SK-N-SH (cell line): ENCODE measurements around the gene SERPINI1. TPM values are rescaled to one million over a fixed set of nuclear protein-coding genes. Genes with fewer than 3 reads are reported as not detected.

Experiments used
- CTCF ChIA-PET: fragments of 300-600, 350-600 bp; formaldehyde crosslinking; extraction: SDS; loops from one replicate; lab custom pipeline; 2021; lab: Yijun Ruan, JAX
- POLR2A ChIA-PET: fragments of 350-600 bp; sonication (Branson Sonifier 250); formaldehyde crosslinking; extraction: SDS; loops from one replicate; lab custom pipeline; 2020; ENCODE audit warnings: antibody characterized with exemption, inconsistent platforms; lab: Yijun Ruan, JAX
- DNase-seq: peaks from one replicate; pipeline ENCODE4 v3.0.0; 2012
- H2AFZ ChIP-seq: fragments of 200-600 bp; sonication (generic); 2 replicates; pipeline ENCODE4 v1.8.1; 2016; ENCODE audit warnings: antibody characterized with exemption, mild to moderate bottlenecking, low read depth
- H3F3A ChIP-seq: fragments of 200-600 bp; sonication (generic); replicated peaks from 2 replicates; pipeline ENCODE3; 2016; ENCODE audit warnings: antibody characterized with exemption, mild to moderate bottlenecking; ENCODE audit not compliant: insufficient read depth
- H3K27ac ChIP-seq, 2 experiments: fragments of 200-500 bp in 1 of 2; fragments of 200-600 bp in 1 of 2; sonication (Bioruptor generic) in 1 of 2; sonication (generic), shearing (Covaris generic) in 1 of 2; 2 replicates each; pipeline versions ENCODE4 v1.5.1 to v1.6.1; 2014 to 2016; ENCODE audit warnings: low read depth in 2 of 2, inconsistent platforms in 1 of 2, low read length in 1 of 2, mild to moderate bottlenecking in 1 of 2, mixed read lengths in 1 of 2
- H3K27me3 ChIP-seq: fragments of 200-600 bp; sonication (generic), shearing (Covaris generic); 2 replicates; pipeline ENCODE4 v1.6.1; 2016; ENCODE audit warnings: mixed run types; ENCODE audit not compliant: insufficient read depth
- H3K36me3 ChIP-seq, 2 experiments: fragments of 200-500 bp in 1 of 2; fragments of 200-600 bp in 1 of 2; sonication (Bioruptor generic) in 1 of 2; sonication (generic) in 1 of 2; replicated peaks in 1 of 2; 2 replicates each; pipeline versions ENCODE3 to v1.5.1; 2014 to 2016; ENCODE audit warnings: low read length in 1 of 2, mild to moderate bottlenecking in 1 of 2; ENCODE audit not compliant: insufficient read depth in 2 of 2, control insufficient read depth in 1 of 2
- H3K4me1 ChIP-seq, 2 experiments: fragments of 200-500 bp in 1 of 2; fragments of 200-600 bp in 1 of 2; sonication (Bioruptor generic) in 1 of 2; sonication (generic), shearing (Covaris generic) in 1 of 2; 2 replicates each; pipeline versions ENCODE4 v1.5.1 to v1.6.1; 2014 to 2016; ENCODE audit warnings: low read depth in 1 of 2, low read length in 1 of 2, mixed run types in 1 of 2; ENCODE audit not compliant: insufficient read depth in 2 of 2, control insufficient read depth in 1 of 2
- H3K4me2 ChIP-seq: fragments of 200-600 bp; sonication (generic), shearing (Covaris generic); 2 replicates; pipeline ENCODE4 v1.6.1; 2017; ENCODE audit warnings: mixed run types
- H3K4me3 ChIP-seq, 2 experiments: fragments of 200-500 bp in 1 of 2; fragments of 200-600 bp in 1 of 2; sonication (Bioruptor generic) in 1 of 2; sonication (generic), shearing (Covaris generic) in 1 of 2; 2 replicates each; pipeline versions ENCODE4 v1.5.1 to v1.8.1; 2014 to 2016; ENCODE audit warnings: low read depth in 2 of 2, inconsistent platforms in 1 of 2, low read length in 1 of 2, mild to moderate bottlenecking in 1 of 2, mixed read lengths in 1 of 2, moderate library complexity in 1 of 2
- H3K79me2 ChIP-seq: fragments of 200-600 bp; sonication (generic); 2 replicates; pipeline ENCODE4 v1.8.1; 2017; ENCODE audit warnings: mild to moderate bottlenecking; ENCODE audit not compliant: insufficient read depth
- H3K9ac ChIP-seq: fragments of 200-600 bp; sonication (generic); 2 replicates; pipeline ENCODE4 v1.6.1; 2017; ENCODE audit warnings: mixed run types
- H3K9me2 ChIP-seq: fragments of 200-600 bp; sonication (generic); 2 replicates; pipeline ENCODE4 v1.6.1; 2017; ENCODE audit warnings: mixed run types
- H3K9me3 ChIP-seq: fragments of 200-600 bp; sonication (generic); 2 replicates; pipeline ENCODE4 v1.6.1; 2017; ENCODE audit warnings: mixed run types, mild to moderate bottlenecking, moderate library complexity
- H4K20me1 ChIP-seq: fragments of 200-600 bp; sonication (generic); 2 replicates; pipeline ENCODE4 v1.6.1; 2017; ENCODE audit warnings: mild to moderate bottlenecking, mixed run types; ENCODE audit not compliant: insufficient read depth
- RFX5 ChIP-seq: IDR thresholded peaks from 2 replicates; pipeline ENCODE4 v1.6.1; 2012; ENCODE audit warnings: mild to moderate bottlenecking, improper control_type of control experiment, low read length
- polyA plus RNA-seq, 3 experiments: library from polyadenylated mRNA; depleted of rRNA; stranded (reverse); fragments of >200 nt; gene quantifications; 2 replicates each; pipeline ENCODE4 v1.2.3, GENCODE V29; 2012
- small RNA-seq, 7 experiments: library from RNA; depleted of rRNA; stranded (forward); fragments of <200 nt; gene quantifications; one replicate each; pipeline ENCODE3, GENCODE V24; 2012

SERPINI1 gene
- polyA plus RNA-seq, 1 of the 3 experiments (the other 2 are of a cell fraction) = 1.9 TPM

GRCh38 chr3:167874671-167875372, 139.3 kb downstream of the SERPINI1 start:
- no peaks in the 10 kb centered on the region for H3K36me3 ChIP-seq
- H3K9ac ChIP-seq = no peak overlapping the region
- no peaks in the 10 kb centered on the region for H3F3A ChIP-seq
- no peak overlapping the region for H2AFZ ChIP-seq
- DNase-seq = no peak
- H3K4me3 ChIP-seq = no peak overlapping the region
- no peak overlapping the region for H3K27ac ChIP-seq
- H3K79me2 ChIP-seq = no peaks in the 10 kb centered on the region
- ChIA-PET CTCF (interaction anchor here (1.1 to 4.9 kb wide), 3 partner anchors 7 to 495 kb away, joined by 5 to 20 read pairs (median 16); partner anchors contain the start of gene ZBBX), POLR2A (no interaction called here)
- no peaks in the 10 kb centered on the region; the same call in 1 of the 2 replicates for H3K9me3 ChIP-seq
- no peaks in the 10 kb centered on the region for H4K20me1 ChIP-seq
- no peak overlapping the region for H3K4me2 ChIP-seq
- no peaks in the 10 kb centered on the region for H3K4me1 ChIP-seq
- no peak for TF ChIP-seq RFX5
- no peaks in the 10 kb centered on the region for H3K27me3 ChIP-seq
- H3K9me2 ChIP-seq = no peaks in the 10 kb centered on the region

Small RNAs within 50 kb of the gene (small RNA-seq; reads per million reads assigned to genes)
- 0 reads per million in 7 experiments for gene HMGN1P8

Other genes starting within 250 kb of the SERPINI1 start
- not detected in 2 replicates for gene WDR49, start 81.8 kb upstream of the SERPINI1 start, polyA plus RNA-seq (2012; rRNA removed)
- 29.0 and 41.1 TPM in 2 replicates for gene PDCD10, start 829 bp upstream of the SERPINI1 start, polyA plus RNA-seq (2012; rRNA removed)